GM12865 (cell line): Measurements from ENCODE around the gene SOX14.

Source experiments
- DNase-seq: peaks from one replicate; pipeline ENCODE4 v3.0.0; 2010; ENCODE audit warnings: low read depth
- H3K4me3 ChIP-seq: 2 replicates; pipeline ENCODE4 v1.5.1; 2011; ENCODE audit warnings: mild to moderate bottlenecking, low read depth, low read length, control low read depth
- CTCF ChIP-seq: IDR thresholded peaks from 2 replicates; pipeline ENCODE4 v1.5.1; 2011; ENCODE audit warnings: low read length, control low read depth, low read depth, inconsistent platforms; ENCODE audit not compliant: insufficient read depth; ENCODE audit errors: missing control alignments

Gene SOX14

GRCh38 chr3:137803215-137803614 is 39.1 kb downstream of the SOX14 start:
- no peak for DNase-seq
- TF ChIP-seq CTCF = no peak
- H3K4me3 ChIP-seq = no peak overlapping the region

DNA sequence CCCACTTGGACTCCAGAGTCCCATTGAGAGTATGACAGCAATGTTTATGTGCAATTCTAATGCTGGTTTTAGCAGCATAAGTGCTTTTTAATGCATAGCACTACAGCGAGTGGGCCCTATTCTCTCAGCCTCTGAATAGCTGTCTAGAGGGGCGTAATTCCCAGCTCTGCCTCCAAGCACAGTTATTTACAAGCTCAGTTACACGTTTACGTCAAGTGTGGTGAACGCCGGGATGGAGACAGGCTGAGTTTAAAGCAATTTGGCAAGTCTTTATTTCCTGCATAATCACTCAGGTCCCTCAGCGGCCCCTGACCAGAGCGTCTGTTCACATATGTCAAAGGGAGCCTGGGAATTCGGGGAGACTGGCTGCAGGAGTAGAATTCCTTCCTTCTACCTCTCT is 43.9 kb downstream of the SOX14 start:
- no peak for TF ChIP-seq CTCF
- no peak for DNase-seq
- H3K4me3 ChIP-seq = no peak overlapping the region

DNA sequence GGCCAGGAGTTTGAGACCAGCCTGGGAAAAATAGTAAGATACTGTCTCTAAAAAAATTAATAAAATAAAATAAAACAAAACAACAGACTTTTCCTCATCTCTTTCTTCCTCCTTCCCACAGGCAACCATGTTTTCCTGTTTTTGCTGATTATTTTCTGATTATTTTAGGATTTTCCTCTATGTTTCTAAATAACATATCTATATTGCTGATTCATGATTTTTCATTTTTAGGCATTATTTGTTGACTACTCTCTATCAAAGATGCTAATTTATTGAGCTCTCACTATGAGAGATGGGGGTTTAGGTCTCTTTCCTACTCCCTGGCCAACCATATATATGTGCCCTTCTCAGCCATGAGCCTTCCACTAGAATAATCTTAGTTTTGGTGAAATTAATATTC is 45.4 kb downstream of the SOX14 start:
- no peak for DNase-seq
- no peak overlapping the region for H3K4me3 ChIP-seq
- no peak for TF ChIP-seq CTCF

- H3K4me3 ChIP-seq = no peak overlapping the region
- no peak for TF ChIP-seq CTCF
- no peak for DNase-seq
Measured at GRCh38 chr3:137812023-137812422, 47.9 kb downstream of the SOX14 start.

DNA sequence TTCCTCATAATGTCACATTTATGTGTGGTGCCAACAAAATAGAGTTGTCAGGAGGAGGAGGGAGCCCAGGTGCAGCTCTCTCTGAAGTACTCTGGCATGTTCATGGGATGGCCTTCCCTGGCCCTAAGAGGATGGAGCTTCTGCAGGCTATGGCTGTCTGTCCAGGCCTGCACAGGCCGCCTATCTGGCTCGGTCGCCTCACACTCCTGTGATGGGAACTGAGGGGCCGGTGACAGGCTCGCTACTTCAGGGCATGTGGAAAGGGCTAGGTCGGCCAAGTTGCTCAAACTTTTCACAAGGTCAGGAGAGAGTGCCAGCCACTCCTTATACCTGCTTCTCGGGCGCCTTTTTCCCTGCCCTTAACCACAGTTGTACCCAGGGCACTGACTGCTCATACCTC is 51.1 kb downstream of the SOX14 start:
- H3K4me3 ChIP-seq = no peak overlapping the region
- TF ChIP-seq CTCF = no peak
- DNase-seq = no peak
